ENCODE measurements around the gene WHAMM. TPM values are rescaled to one million over a fixed set of nuclear protein-coding genes. Genes with fewer than 3 reads are reported as not detected.
"Not testable (repeated sequence)": the region's sequence is repeated elsewhere in the genome, so short reads cannot be mapped to it uniquely, and the experiment has no call there.

Gene WHAMM
- total RNA-seq, 1 experiment from 2014 or later: 2.8 TPM

- no peak for DNase-seq (ENCODE audit: low read depth)
Observed at GRCh38 chr15:82802497-82802896, 6.9 kb upstream of the WHAMM start.

DNA sequence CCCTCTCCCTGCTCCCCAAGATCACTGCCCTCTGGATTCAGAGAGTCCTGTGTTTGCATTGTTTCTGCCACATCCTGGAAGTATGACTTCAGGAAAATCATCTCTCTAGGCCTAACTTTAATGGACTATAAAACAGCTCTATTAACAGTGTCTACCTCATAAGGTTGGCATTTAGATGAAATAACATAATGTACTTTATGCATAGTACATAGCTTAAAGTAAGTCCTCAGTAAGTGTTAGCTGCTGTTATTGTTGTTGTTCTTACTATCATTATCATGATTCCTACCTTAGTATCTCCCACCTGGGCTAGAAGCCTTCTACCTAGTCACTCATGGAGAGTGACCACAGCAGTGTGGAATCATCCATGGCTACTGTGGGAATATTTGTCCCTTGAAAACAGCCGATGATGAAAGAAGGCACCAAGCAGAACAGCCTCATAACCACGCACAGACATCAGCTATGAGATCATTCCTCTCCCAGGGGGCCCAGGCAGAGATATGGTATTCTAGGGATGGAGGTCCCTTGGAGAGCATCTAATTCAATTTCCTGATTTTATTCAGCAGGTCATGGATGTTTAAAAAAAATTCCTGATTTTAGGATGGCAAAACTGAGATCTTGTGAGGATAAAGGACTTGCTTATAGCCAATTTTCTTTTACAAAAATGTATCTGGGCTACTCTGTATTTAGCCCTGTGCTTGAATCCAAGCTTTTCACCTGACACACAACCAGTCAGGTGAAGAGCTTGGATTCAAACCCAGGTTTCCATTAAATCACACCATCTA lies 5.4 kb upstream of the WHAMM start:
- no peak for DNase-seq (ENCODE audit: low read depth)

GRCh38 chr15:82804575-82804949 lies 4.9 kb upstream of the WHAMM start:
- no peak for DNase-seq (ENCODE audit: low read depth)

DNA sequence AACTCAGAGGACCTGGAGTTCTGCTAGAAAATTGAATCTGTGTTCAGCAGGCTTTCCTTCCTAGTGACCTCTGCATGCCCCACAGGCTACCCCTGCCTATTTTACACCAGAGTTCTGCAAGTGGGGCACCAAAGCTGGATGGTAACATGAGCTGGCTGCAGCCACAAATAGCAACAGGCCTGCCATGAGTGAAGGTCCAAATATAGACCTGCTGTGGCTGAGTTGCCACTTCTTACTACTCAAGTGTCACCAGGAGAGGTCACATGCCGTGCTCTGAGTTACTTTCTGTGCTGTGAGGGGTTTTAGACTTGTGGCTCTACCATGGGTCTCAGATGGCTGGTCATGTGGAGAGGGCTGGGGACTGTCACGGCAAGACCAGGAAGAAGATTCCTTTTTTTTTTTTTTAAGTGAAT lies 3.4 kb upstream of the WHAMM start, which contains the start of gene FSD2:
FSD2 (minus strand) TSS at position 76 of the 413 bp plus-strand sequence. CDS start 18,679 bp downstream, outside the sequence.
- DNase-seq (ENCODE audit: low read depth): peak; percentile 18

GRCh38 chr15:82807920-82808633 lies 1.4 kb upstream of the WHAMM start:
- DNase-seq (ENCODE audit: low read depth): no peak

GRCh38 chr15:82808634-82809041 lies 790 bp upstream of the WHAMM start:
- DNase-seq (ENCODE audit: low read depth): no peak

- DNase-seq (ENCODE audit: low read depth): peak; percentile 39
Observed at GRCh38 chr15:82810061-82810889, 847 bp downstream of the WHAMM start.

- DNase-seq (ENCODE audit: low read depth): no peak
Observed at GRCh38 chr15:82810890-82811426, 1.5 kb downstream of the WHAMM start.

DNA sequence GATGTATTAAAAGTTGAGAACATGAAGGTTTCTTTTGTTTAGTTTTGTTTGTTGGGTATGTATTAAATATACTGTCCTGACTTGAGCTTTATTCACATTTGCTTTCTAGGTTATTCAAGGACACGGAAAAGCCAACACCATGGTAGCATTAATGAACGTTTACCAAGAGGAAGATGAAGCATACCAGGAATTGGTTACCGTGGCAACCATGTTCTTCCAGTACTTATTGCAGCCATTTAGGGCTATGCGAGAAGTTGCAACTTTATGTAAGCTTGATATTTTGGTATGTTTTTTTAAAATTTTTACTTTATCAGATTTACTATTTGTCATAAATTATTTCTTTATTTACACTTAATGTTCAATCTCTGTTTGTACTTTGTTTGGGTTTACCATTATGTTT lies 3.6 kb downstream of the WHAMM start:
- DNase-seq (ENCODE audit: low read depth): no peak

DNA sequence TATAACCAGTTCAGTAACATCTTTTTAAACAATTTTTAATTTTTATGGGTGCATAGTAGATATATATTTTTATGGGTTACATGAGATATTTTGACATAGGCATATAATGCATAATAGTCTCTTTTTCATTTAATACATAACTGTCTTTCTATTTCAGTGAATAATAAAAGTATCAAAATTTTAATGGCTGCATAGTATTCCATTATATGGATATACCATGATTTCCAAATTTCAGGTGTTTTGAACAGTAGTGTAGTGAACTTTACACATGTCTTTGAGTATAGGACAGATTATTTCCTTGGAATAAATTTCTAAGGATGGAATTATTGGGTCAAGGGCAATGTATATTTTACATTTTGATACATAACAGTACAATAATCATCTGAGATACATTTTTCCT lies 10.7 kb downstream of the WHAMM start:
- no peak for DNase-seq (ENCODE audit: low read depth)

DNA sequence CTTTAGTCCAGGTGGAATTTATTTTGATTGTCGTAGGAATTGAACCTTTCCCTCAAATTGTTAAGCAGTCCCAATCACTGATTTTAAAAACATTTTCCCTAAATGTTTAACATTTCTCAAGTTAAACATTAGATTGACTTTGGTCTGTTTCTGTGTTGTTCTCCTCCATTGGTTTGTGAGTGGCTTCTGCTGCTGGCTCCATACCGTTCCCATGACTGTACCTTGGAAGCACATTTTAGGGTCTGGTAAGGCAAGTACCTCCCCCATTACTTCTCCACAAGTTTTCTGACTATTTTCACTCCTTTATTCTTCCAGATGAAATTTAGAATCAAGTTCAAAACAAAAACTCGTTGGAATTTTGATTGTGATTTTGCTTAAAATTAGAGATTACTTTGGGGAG lies 12.0 kb downstream of the WHAMM start:
- not testable (repeated sequence) for DNase-seq (ENCODE audit: low read depth)

- DNase-seq (ENCODE audit: low read depth): not testable (repeated sequence)
Observed at GRCh38 chr15:82821851-82822250, 12.4 kb downstream of the WHAMM start.

- DNase-seq (ENCODE audit: low read depth): no peak
Observed at GRCh38 chr15:82823049-82823448, 13.6 kb downstream of the WHAMM start.

DNA sequence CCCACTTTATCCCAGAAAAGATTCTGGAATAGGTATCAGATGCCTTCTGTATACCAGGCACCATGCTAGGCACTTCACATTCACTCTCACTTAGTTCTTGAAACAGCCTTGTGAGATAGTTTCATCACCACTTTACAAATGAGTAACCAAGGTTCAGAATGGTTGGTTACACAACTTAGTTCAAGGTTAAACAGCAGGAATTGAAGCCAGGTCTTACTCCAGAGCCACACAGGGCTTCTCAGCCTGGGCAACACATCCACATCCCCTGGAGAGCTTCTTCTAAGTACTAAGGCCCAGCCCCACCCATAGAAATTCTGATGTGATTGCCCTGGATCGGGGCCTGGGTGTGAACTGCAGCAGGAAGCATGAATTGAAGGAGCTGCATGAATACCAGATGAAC lies 18.6 kb downstream of the WHAMM start:
- DNase-seq (ENCODE audit: low read depth): no peak

DNA sequence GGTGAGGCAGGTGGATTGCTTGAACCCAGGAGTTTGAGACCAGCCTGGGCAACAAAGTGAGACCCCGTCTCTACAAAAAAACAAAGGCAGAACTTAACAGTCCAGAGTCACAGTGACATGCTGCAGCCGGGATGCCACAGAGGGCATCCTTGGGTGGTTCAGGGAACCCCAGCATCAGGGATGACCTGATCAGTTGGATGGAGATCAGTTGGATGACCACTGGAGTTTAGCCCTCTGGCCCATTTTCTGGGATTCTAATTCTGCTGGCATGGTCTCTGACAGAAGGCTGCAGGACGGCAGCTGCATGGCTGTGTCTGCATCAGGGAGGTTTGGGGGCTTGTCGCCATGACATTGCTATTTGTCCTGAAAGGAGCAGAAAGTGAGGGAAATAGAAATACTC lies 19.8 kb downstream of the WHAMM start:
- DNase-seq (ENCODE audit: low read depth): no peak

- no peak for DNase-seq (ENCODE audit: low read depth)
Observed at GRCh38 chr15:82830427-82831173, 21.2 kb downstream of the WHAMM start.

DNA sequence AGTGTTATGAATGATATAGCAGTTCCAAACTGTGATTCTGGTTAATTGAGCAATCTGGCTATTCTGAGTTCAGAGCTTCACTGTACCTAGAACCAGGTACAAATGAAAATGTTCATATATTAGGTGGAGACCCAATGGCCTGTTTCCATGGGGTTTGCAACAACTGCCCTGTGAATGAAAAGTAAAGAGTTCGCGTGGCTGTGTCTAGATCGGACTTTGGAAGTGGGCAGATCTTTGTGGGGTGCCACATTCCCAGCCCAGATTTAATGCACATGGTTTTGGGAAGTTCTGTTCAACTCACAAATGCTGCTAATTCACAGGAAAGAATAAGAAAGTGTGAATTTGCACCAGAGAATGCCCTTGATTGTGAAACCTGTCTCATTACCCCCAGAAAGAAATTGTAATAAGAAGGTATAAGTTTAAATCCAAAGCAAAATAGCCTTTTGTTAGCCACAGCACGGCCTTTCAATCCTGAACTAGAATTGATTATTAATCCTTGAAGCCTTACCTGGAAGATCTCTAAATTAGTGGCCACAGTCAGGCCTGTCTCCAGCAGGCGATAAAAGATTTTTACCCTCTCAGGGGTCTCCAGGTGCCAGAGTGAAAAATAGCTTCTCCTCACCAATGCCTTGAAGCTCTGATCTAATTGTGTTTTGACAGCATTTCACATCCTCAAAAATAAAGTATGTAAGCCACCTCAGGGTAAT lies 22.6 kb downstream of the WHAMM start:
- no peak for DNase-seq (ENCODE audit: low read depth)

- peak; percentile 93 for DNase-seq (ENCODE audit: low read depth)
Observed at GRCh38 chr15:82832601-82833361, 23.4 kb downstream of the WHAMM start.

GRCh38 chr15:82833362-82833682 lies 23.9 kb downstream of the WHAMM start:
- no peak for DNase-seq (ENCODE audit: low read depth)

GRCh38 chr15:82835391-82835917 lies 26.0 kb downstream of the WHAMM start:
- no peak for DNase-seq (ENCODE audit: low read depth)
